HEK293T (cell line): ENCODE results near the gene NDUFB3.

Experiments used
- FOXK2 ChIP-seq: fragments of 450-650 bp; IDR thresholded peaks from 2 replicates; pipeline ENCODE4 v1.6.1; 2016; ENCODE audit warnings: mild to moderate bottlenecking
- FOXM1 ChIP-seq: fragments of 450-650 bp; IDR thresholded peaks from 2 replicates; pipeline ENCODE4 v1.6.1; 2017; ENCODE audit warnings: mild to moderate bottlenecking, borderline replicate concordance
- NFRKB ChIP-seq: fragments of 450-650 bp; IDR thresholded peaks from 2 replicates; pipeline ENCODE4 v1.6.1; 2016; ENCODE audit warnings: mild to moderate bottlenecking, moderate library complexity

GRCh38 chr2:201064797-201065329, 6.9 kb upstream of the NDUFB3 start:
- TF ChIP-seq NFRKB (no peak), FOXM1 (no peak), FOXK2 (no peak)
